ENCODE measurements around the gene IMPACT. TPM values are rescaled to one million over a fixed set of nuclear protein-coding genes. Genes with fewer than 3 reads are reported as not detected.

The IMPACT gene
- total and polyA plus RNA-seq, 2 of the 8 experiments (the other 6 are each of a cell fraction or from before 2014, with no cell fraction given): 31.1 to 44.6 TPM

DNA sequence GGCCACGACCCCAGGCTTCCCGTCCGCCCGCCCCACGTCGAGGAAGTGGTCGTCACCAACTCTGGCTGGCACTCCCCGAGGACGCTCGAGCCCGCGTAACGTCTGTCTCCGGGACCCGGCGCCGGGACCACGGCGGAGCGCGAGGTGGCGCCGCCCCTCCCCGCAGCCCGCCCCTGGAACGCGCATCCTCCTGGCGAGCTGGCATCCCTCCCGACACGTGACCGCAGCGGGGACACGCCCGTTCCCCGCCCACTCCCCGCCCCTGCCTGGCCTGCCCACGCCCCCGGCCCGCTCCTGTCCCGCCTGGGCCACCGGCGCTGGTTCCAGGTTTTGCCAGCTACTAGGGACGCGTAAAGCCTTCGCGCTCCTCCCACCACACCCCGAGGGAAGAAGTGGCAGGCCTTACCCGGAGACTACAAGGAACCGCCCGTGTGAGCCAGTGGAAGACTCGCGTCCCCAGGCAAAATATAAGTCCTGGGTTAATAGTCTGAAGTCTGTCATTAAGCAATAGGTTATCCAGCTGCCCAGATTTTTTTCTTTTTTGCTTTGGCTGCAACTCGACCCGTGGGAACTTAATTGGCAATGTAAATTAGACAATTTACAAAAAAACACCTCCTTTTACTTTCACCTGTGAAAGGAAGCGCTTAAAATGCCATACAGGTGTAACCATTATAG lies 28.6 kb upstream of the IMPACT start, which contains the start of gene OSBPL1A (continued):
- TF ChIP-seq NANOG (IDR thresholded peaks at IDR 0.05; ENCODE audit: insufficient read depth, low read depth, low read length, poor library complexity, severe bottlenecking) (peak; percentile 63), POLR2AphosphoS5 (IDR thresholded peaks at IDR 0.05; ENCODE audit: low read depth, low read length) (peak; percentile 83), GABPA (IDR thresholded peaks at IDR 0.05; ENCODE audit: borderline replicate concordance, insufficient read depth, low read length) (peak; percentile 30; the same call in 1 of the 2 replicates), ZNF274 (IDR thresholded peaks at IDR 0.05; ENCODE audit: borderline replicate concordance, extremely low read depth, low read length) (no peak), EGR1 (IDR thresholded peaks at IDR 0.05; ENCODE audit: borderline replicate concordance, low read depth, low read length) (peak; percentile 87), RBBP5 (IDR thresholded peaks at IDR 0.05; ENCODE audit: borderline replicate concordance, low read depth, low read length) (peak; percentile 13; the same call in 1 of the 2 replicates)

Measured in H1 (cell line).